Measurements from ENCODE around the gene CYP4Z1.

- TF ChIP-seq POLR2AphosphoS5 (IDR thresholded peaks at IDR 0.05; ENCODE audit: borderline replicate concordance, low read depth, low read length) (no peak), EZH2 (IDR thresholded peaks at IDR 0.05) (no peak)
Observed at GRCh38 chr1:47106792-47107191, 39.8 kb downstream of the CYP4Z1 start.

Measured in SK-N-MC (cell line).